Renal cortical epithelial cell (primary cell): ENCODE measurements around the gene THAP8. TPM values are rescaled to one million over a fixed set of nuclear protein-coding genes. Genes with fewer than 3 reads are reported as not detected.

Experiments used
- DNase-seq: peaks from one replicate; pipeline ENCODE4 v3.0.0-alpha.2; 2011; ENCODE audit warnings: low read depth
- total RNA-seq: library from RNA; depleted of rRNA; stranded (reverse); fragments of >200 nt; gene quantifications from 2 replicates; pipeline ENCODE4 v1.2.3, GENCODE V29; 2014

The THAP8 gene, protein sequence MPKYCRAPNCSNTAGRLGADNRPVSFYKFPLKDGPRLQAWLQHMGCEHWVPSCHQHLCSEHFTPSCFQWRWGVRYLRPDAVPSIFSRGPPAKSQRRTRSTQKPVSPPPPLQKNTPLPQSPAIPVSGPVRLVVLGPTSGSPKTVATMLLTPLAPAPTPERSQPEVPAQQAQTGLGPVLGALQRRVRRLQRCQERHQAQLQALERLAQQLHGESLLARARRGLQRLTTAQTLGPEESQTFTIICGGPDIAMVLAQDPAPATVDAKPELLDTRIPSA
- total RNA-seq, result 3.3 and 3.5 TPM in 2 replicates

DNA sequence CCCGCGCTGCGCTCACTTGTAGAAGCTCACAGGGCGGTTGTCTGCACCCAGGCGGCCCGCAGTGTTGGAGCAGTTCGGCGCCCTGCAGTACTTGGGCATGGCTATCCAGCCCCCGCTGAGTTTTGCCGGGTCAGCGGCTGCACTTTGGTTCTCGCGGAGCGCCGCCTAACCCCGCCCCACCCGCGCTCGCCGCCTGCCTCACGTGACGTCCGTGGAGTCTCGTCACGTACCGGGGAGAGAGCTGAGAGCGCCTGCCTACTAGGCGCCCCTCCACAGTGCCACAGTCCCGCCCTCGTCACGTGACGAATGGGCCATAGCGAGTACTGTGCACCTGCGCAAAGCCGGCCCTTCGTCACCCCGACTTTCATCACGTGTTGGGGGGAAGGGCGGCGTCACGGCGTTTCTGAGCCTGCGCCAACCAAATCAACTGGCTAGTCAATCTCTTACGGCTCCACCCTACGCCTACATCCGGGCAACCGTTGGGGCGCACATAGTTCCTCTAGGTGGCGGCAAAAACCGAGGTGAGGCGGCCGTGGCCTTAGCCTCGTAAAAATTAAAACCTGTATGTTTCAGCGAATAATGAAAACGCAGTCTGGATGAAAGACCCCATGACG is at the start of gene THAP8:
TSS of gene THAP8 (minus strand) at position 167 of the 614 bp plus-strand sequence. CDS start at position 99, 68 bp downstream.
- peak; percentile 96 for DNase-seq

DNA sequence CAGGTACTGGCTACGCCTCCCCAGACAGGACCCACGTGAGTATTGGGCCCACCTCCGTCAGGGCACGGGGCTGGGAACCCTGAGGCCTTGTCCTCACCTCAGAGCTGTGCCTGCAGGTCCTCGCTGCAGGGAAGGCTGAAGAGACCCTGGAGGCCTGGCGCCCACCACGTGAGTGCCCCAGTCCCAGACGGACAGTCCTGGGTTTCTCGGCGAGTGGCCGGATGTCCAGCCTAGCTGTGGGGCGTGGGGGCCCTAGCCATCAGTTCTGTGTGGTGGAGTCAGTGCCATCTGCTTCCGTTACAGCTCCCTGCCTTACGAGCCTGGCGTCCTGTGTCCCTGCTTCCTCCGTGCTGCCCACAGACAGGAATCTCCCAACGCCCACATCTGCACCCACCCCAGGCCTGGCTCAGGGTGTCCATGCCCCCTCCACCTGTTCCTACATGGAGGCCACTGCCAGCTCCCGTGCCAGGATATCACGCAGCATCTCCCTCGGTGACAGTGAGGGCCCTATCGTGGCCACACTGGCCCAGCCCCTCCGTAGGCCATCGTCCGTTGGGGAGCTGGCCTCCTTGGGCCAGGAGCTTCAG is 49.0 kb upstream of the THAP8 start:
- no peak for DNase-seq

DNA sequence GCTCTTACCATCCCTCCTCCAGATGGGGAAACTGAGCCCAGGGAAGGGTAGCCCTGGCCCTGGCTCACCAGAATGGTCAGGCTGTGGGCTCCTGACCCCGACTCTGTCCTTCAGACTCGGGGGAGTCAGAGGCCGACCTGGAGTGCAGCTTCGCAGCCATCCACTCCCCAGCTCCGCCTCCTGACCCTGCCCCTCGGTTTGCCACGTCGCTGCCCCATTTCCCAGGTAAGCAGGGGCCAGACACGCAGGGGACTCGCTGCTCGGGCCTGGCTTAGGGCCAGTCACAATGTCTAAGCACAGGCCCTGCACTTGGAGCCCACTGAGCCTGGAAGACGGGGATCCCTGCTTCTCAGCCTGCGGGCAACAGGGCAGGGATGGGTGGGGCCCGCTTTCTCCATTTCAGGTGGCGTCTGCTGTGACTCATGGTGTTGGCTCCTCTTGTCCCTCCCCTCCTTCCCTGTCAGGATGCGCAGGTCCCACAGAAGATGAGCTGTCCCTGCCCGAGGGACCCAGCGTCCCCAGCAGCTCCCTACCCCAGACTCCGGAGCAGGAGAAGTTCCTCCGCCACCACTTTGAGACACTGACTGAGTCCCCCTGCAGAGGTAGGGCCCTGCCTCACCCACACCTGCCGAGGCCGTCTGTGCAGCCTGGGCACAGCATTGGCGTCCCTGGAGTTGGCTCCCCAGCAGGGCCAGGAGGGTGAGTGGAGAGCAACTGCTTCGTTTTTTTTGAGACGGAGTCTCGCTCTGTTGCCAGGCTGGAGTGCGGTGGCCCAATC is 47.7 kb upstream of the THAP8 start:
- DNase-seq, result no peak

DNA sequence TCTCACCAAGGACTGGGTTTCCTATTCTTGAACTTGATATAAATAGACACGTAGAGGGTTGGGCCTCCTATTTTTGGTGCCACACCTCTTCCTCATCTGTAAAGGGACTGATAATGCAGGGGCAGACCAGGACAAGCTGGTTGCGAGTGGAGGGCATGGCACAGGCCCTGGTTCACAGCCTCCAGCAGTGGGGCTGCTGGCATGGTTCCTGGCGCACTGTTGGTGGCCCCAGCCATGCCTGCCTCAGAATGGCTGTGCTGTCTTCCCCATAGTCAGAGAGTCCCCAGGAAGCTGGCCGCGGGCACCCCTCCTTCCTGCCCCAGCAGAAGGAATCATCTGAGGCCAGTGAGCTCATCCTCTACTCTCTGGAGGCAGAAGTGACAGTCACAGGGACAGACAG is 46.4 kb upstream of the THAP8 start:
- no peak for DNase-seq

DNA sequence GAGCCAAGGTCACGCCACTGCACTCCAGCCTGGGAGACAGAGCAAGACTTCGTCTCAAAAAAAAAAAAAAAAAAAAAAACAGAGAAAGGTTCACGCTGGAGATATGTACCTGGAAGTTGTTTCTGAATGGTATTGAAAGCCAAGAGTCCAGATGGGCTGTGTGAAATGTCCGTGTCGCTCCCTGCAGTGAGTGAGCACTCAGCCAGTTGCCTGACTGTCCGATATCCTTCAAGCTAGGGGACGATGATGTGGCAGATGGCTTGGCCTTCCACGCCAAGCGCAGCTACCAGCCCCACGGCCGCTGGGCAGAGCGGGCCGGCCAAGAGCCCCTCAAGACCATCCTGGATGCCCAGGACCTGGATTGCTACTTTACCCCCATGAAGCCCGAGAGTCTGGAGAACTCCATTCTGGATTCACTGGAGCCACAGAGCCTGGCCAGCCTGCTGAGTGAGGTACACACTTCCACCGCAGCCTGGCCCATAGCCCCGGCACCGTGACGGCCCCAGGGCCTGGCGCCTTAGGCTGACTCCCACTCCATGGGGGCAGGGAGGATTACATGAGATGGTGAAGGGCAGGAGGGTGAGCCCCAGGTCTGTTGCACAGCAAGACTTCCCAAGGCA is 45.2 kb upstream of the THAP8 start:
- DNase-seq, result no peak

DNA sequence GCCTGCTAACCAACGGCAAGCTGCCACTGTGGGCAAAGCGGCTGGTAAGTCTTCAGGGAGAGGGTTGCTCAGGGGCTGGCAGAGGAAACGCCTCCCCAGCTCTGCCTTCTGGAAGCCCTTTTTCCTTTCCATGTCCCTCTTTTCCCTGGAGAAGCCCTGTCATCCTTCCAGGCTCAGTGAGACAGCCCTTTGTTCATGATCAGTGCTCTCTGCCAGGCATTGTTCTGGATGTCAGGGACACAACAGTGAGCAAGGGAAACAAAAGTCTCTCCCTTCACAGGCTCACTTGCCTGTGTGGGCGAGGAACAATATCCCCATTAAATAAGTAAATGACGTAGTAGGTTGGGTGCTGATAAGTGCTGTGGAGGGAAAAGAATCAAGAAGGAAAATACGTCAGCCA is 43.0 kb upstream of the THAP8 start:
- DNase-seq, result no peak

DNA sequence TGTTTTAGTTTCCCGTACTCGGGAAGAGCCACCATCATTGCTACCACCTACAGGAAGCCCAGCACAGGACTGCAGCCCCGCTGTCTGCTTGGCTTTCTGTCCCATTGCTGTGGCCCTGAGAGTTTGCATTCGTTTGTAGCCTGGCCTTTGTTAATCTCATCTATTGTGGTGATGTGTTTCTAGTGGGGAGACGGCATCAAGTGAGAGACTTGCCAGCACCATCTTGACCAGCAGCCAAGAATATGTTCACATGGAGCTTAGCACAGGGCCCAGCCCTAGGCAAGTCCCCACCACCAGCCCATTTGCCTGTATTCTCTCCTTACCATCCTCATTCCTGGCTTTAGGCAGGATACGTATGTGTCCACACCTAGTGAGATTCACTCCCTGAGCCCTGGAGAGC is 39.6 kb upstream of the THAP8 start:
- no peak for DNase-seq

DNA sequence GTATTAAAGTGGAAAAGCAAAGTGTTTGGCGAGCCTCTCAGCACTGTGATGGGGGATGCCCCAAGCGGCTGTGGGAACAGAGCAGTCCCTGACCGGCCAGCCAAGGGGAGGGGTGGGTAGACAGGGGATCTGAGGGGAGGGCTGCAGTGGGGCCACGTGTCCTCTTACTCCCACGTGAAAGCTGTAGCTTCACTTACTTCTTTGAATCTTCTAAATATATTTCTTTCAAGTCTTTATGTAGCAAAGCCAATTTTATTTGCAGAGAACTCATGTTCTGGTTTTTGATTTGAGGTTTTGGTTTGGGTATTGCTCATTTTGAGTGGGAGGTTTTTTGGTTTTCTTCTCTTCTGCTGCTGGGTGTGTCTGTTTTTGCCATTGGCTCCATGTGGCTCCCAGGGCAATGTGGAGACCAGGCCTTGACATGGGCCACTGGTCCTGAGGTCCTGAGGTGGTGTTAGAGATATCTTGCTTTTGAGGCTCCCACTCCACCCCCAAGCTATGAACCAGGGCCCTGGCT is 39.1 kb upstream of the THAP8 start:
- no peak for DNase-seq

DNA sequence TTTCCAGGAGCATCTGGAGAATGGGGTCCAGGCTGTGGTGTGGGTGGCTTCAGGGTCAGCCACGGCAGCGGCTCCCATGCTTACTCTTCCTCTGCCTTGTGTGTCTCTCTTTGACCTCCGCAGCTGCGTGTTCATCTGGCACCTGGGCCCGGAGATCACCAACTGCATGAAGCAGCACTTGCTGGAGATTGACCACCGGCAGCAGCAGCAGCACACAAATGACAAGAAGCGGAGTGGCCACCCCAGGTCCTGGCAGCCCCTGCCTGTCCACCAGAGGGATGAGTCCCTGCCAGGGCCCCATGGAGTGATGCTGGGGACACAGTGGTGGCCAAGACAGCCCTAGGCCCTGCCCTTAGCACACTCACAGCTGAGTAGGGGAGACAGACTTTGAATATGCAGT is 38.5 kb upstream of the THAP8 start:
- no peak for DNase-seq

DNA sequence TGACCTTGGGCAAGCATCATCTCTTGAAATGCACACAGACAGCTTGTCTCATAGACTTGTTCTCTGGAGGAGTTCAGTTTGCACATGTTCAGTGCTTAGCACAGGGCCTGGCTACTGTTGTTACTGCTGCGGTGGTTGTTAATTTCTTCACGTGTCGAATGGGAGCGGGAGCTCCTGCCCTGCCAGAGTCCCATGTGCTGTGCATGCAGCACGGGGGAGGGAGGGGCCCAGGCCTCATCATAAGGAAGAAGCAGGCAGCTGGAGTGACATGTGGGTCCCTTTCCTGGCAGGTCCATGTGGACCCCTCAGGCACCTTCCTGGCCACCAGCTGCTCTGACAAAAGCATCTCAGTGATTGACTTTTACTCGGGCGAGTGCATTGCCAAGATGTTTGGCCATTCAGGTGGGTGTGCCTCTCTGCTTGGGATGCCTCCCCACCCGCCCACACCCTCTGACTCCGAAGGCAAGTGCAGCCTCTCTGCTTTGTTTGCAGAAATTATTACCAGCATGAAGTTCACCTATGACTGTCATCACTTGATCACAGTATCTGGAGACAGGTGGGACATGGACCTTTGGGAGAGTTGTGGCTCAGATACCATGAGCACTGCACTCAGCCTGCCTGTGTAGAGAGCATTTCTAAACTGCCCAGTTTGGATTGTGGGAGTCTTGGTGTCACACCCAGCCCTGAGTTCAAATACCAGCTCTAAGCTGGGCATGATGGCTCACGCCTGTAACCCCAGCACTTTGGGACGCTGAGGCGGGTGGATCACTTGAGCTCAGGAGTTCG is 37.0 kb upstream of the THAP8 start:
- DNase-seq, result no peak

DNA sequence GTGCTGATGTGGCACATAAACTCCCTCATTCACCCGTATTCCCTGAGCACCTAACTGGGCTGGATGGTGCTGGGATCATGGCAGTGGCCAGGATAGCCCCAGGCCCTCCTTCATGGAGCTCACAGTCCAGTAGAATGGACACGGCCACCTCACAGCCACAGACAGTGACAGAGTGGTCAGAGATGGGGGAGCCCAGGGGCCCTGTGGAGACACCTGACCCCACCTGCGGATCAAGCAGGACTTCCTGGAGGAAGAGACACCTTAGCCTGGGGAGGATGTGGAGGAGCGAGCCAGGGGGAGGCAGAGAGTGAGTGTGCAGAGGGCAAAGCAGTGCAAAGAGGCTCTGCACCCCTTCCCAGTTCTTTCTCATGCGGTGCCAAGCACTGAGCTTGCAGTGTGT is 35.8 kb upstream of the THAP8 start:
- no peak for DNase-seq

DNA sequence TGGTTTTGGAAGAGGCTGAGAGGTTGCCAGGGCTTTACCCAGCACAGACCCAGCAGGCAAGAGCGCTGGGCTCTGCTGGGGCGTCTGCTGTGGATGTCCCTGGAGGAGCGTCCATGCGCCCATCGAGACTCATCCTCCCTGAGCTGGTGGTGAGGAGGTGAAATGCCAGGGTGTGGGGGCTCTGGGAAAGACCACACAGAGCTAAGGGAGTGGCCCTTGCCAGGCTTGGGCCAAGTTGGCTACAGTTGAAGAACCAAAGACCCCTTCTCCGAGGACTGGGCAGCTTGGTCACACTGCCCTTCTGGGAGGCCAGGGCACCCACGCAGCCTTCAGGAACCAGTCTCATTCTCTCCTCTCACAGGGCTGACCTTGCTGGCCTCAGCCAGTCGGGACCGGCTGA is 32.2 kb upstream of the THAP8 start:
- DNase-seq, result no peak

DNA sequence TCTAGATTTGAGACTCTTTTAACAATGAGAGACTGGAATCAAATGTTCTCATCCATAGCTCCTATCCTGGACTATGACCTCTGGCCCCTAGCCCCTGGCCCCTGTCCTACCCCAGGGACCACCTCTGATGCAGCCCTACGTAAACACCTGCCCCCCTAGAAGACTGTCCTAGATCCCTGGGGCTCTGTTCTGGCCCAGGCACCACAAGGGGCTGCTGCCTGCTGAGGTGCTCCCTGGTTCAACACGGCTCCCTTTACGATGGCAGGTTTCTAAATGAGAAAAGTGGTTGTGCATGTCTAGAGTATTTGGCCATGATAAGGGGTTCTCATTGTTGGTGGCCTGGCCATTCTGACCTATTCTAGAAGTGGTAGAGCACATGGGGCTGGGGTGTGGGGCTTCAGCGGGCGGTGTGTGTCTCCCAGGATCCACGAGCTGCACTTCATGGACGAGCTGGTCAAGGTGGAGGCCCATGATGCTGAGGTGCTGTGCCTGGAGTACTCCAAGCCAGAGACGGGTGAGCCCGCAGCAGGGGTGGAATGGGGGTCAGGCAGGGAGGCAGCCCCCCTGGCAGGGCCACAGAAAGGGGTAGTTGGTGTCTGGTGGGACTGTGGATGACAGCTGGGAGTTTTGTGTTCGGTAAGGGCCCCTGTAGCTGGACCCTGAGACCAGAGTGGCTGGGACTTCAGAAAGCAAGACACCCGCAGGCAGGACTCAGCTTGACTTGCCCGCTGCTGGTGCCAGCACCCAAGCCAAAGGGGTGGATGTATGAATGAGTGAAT is 30.3 kb upstream of the THAP8 start:
- no peak for DNase-seq

DNA sequence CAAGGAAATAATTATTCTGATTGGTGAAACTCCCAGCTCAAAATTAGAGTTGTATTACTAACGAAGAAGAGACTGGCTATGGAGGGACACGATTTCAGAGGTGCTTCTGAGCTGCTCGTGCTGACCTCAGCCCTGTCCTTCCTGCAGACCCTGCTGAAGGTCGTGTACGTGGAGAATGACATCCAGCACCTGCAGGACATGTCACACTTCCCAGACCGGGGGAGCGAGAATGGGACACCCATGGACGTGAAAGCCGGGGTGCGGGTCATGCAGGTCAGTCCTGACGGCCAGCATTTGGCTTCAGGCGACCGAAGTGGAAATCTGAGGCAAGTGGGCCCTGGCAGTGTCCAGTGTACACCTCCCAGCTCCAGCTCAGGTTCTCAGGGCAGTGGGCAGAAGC is 28.8 kb upstream of the THAP8 start:
- DNase-seq, result no peak

DNA sequence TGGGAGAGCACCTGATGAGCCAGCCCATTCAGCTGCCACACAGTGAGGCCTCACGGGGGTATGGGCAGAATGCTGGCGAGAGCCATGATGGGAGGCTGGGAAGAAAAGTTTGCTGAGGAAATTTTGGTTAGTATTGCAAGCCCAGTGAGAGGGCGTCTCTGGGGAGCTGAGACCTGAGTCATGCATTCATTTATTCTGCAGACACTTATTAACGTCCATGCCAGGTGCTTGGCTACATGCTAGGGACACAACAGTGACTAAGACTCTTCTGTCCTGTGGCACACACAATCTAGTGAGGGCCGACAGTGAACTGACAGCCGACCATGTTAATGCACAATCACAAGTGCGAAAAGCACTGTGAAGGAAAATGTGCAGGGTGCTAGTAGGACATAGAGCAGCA is 27.8 kb upstream of the THAP8 start:
- no peak for DNase-seq

DNA sequence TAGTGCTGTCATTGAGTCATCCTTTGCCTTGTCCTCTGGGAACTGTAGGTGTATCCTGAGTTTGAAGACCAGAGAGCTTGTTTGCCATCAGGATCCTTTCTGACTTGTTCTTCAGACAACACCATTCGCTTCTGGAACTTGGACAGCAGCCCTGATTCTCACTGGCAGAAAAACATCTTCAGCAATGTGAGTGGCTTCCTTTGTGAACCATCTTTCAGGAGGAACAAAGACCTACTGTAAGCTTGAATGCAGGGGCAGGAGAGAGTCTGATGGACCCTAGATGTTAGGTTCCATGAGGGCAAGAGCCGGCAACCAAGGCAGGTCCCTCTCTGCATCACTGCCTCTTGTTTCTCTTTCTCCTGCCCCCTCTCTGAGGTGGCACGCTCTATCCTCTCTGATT is 27.3 kb upstream of the THAP8 start:
- DNase-seq, result no peak

DNA sequence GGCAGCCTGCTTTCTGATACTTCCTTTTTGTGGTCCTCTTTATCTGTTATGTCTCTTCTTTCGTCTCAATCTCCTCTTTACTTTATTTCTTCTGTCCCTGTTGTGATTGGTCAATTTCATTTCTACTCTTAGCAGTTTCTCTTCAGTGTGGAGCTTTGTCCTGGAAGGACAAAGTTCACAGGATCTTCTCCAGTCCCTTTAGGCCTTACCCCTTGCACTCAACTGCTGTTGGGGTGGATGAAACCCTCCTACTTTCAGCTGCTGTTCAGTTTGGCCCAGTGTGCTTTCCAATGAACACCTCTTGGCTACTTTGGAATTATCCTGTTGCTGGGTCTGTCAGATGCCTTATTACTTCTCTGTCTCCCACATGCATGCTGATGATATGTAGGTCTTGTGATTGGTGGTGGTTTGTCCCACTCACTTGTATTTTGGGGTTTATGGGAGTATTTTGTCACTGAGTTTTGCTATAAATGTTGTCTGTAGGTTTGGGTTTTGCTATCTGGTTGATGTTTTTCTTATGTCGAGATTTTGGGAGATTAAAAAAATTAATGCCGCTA is 25.4 kb upstream of the THAP8 start:
- no peak for DNase-seq

DNA sequence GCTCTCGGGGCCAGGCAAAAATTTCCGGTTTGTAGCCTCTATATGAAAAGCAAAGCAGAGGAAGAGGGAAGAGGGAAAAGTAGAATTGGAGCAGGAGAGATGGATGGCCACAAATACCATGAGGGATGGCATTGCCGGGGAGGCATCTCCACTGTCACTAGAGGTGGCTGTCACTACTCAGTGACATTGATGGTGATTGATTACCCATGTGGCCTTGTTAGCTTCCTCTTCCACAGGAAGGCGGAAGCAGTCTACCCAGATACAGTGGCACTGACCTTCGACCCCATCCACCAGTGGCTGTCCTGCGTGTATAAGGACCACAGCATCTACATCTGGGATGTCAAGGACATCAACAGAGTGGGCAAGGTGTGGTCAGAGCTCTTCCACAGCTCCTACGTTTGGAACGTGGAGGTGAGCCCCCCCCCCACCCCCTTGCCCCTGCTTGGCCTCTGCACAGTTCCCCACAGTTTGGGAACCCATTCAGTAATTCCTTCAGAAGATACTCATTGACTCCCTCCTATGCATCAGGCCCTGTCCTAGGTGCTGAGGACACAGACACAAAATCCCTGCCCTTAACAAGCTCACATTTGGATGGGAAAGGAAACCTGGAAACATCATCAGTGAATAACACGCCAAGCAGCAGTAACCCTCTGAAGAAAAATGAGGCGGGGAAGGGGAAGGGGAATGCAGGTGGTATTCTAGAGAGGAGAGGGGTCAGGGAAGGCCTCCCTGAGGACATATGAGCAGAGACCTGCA is 19.2 kb upstream of the THAP8 start:
- no peak for DNase-seq

DNA sequence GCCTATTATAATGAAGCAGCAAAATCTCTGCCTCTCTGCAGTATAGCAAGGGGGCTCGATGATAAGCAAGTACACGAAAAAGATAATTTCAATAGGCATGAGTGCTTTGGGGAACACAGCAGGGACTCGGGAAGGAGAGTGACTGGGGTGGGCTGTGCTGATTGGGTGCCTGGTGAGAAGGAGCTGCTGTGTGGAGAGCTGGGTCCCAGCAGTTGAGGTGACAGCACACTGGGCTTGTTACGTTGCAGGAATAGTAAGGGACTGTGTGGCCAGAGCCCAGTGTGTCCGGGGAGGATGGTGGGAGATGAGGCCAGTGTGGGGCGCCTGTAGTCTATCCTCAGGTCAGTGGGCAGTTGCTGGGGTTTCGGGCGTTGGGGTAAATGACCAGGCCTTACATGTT is 18.0 kb upstream of the THAP8 start:
- DNase-seq, result no peak
